Suprapubic skin (tissue), 4 donors: ENCODE results near the gene MYO10. TPM values are rescaled to one million over a fixed set of nuclear protein-coding genes. Genes with fewer than 3 reads are reported as not detected.

Source experiments
- DNase-seq, 2 donors: peaks; one replicate each; pipeline ENCODE4 v3.0.0-alpha.2; 2019; ENCODE audit warnings: low spot score in 2 of 2
- H3K27ac ChIP-seq: fragments of 200-600 bp; sonication (generic); one replicate; pipeline ENCODE4 v1.5.1; 2019
- H3K27me3 ChIP-seq: fragments of 200-600 bp; sonication (generic); one replicate; pipeline ENCODE4 v1.5.1; 2019
- H3K36me3 ChIP-seq: fragments of 200-600 bp; sonication (generic); one replicate; pipeline ENCODE4 v1.5.1; 2019
- H3K4me1 ChIP-seq: fragments of 200-600 bp; sonication (generic); one replicate; pipeline ENCODE4 v1.5.1; 2019
- H3K4me3 ChIP-seq: fragments of 200-600 bp; sonication (generic); one replicate; pipeline ENCODE4 v1.5.1; 2019; ENCODE audit warnings: mild to moderate bottlenecking
- H3K9me3 ChIP-seq: fragments of 200-600 bp; sonication (generic); one replicate; pipeline ENCODE4 v1.5.1; 2019
- EP300 ChIP-seq: sonication (generic); formaldehyde crosslinking; IDR thresholded peaks from one replicate; pipeline ENCODE4 v1.6.1; 2017; ENCODE audit warnings: antibody characterized with exemption
- POLR2A ChIP-seq, 2 donors: fragments of 450-650 bp; IDR thresholded peaks; one replicate each; pipeline ENCODE4 v1.6.1; 2017; ENCODE audit warnings: antibody characterized with exemption in 2 of 2, mild to moderate bottlenecking in 2 of 2, moderate library complexity in 2 of 2
- POLR2AphosphoS5 ChIP-seq, 3 donors: sonication (generic); formaldehyde crosslinking; IDR thresholded peaks; one replicate each; pipeline ENCODE4 v1.6.1; 2017; ENCODE audit warnings: antibody characterized with exemption in 3 of 3
- WGBS: methylation state at CpG from one replicate; pipeline ENCODE4 v1.1.5; 2018; 5-methylcytosine and 5-hydroxymethylcytosine counted together
- total RNA-seq, 4 donors: library from RNA; depleted of rRNA; stranded (reverse); fragments of >200 nt; gene quantifications; one replicate each; pipeline ENCODE4 v1.1.0, GENCODE V29; 2016
- TF ChIP-seq, protein P1 (sequence below), 2 donors: fragments of 200-600 bp in 1 of 2; fragments of 450-650 bp in 1 of 2; sonication (generic) in 1 of 2; IDR thresholded peaks; one replicate each; pipeline ENCODE4 v1.5.1; 2016 to 2019; ENCODE audit warnings: antibody characterized with exemption in 2 of 2, mild to moderate bottlenecking in 1 of 2, moderate library complexity in 1 of 2

The MYO10 gene
- total RNA-seq, 4 donors from 2014 or later: 37.7 to 109 (median 64.6) TPM

DNA sequence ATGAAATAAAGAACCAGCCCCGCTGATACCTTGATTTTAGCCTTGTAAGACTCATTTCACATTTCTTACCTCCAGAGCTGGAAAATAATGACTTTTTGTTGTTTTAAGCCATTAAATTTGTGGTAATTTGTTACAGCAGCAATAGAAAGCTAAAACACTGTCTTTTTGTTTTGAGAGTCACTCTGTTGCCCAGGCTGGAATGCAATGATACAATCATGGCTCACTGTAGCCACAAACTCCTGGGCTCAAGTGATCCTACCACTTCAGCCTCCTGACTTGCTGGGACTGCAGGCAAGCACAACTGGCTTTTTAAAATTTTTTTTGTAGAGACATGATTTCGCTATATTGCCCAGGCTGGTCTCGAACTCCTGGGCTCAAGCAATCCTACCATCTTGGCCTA is 34.7 kb upstream of the MYO10 start:
- Histone ChIP-seq H3K27me3 (no peaks in the 10 kb centered on the region), H3K36me3 (no peaks in the 10 kb centered on the region), H3K4me1 (no peaks in the 10 kb centered on the region), H3K9me3 (no peaks in the 10 kb centered on the region), H3K4me3 (no peak overlapping the region), H3K27ac (no peak overlapping the region)
- DNase-seq: no peak
- WGBS: 97% methylated on average over 3 of the region's 3 CpGs
- no peak for TF ChIP-seq POLR2AphosphoS5 (IDR thresholded peaks at IDR 0.05)
- no peak for TF ChIP-seq POLR2A (IDR thresholded peaks at IDR 0.05)
- no peak for TF ChIP-seq EP300
- TF ChIP-seq, protein P1, sequence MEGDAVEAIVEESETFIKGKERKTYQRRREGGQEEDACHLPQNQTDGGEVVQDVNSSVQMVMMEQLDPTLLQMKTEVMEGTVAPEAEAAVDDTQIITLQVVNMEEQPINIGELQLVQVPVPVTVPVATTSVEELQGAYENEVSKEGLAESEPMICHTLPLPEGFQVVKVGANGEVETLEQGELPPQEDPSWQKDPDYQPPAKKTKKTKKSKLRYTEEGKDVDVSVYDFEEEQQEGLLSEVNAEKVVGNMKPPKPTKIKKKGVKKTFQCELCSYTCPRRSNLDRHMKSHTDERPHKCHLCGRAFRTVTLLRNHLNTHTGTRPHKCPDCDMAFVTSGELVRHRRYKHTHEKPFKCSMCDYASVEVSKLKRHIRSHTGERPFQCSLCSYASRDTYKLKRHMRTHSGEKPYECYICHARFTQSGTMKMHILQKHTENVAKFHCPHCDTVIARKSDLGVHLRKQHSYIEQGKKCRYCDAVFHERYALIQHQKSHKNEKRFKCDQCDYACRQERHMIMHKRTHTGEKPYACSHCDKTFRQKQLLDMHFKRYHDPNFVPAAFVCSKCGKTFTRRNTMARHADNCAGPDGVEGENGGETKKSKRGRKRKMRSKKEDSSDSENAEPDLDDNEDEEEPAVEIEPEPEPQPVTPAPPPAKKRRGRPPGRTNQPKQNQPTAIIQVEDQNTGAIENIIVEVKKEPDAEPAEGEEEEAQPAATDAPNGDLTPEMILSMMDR (IDR thresholded peaks at IDR 0.05): no peak

DNA sequence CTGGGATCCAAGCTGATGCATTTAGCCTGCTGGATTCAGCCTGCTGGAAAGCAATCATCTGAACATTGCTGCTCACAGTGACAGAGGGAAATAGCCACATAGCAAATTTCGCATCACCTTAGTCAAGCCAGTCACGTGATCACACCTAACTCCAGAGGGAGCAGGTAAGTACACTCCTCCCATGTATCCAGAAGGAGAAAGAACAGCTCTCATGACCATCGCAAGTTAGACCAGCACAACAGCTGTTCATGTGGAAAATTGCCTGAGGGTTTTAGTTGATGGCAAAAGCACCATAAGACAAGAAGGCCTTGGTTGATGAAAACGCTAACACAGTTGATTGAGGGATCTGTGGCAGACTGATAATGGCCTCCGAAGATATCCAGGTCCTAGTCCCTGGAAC is 34.2 kb upstream of the MYO10 start:
- Histone ChIP-seq H3K4me1 (no peaks in the 10 kb centered on the region), H3K27ac (no peak overlapping the region), H3K27me3 (no peaks in the 10 kb centered on the region), H3K36me3 (no peaks in the 10 kb centered on the region), H3K4me3 (no peak overlapping the region), H3K9me3 (no peaks in the 10 kb centered on the region)
- no peak for DNase-seq
- TF ChIP-seq, protein P1 (IDR thresholded peaks at IDR 0.05): no peak
- TF ChIP-seq POLR2A (IDR thresholded peaks at IDR 0.05) (no peak), POLR2AphosphoS5 (IDR thresholded peaks at IDR 0.05) (no peak), EP300 (no peak)
- 77% methylated on average over 5 of the region's 5 CpGs for WGBS

DNA sequence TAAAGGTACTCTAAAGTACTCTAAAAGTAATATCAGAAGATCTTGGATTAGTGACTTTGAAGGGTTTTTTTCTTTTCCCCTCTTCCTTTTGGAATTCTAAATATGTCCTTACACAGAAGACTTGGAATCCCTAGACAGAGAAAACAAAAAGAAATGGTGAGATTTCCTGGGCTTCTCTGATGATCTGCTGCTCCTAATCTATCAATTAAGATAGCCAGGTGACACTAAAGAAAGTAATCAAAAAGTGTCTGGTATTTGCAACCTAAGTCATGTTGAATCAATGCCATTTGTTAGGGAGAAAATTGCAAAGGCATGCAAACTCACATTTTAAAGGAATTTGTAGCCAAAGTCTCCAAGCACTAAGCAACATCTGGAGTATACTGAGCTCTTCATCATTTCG is 29.5 kb upstream of the MYO10 start:
- H3K36me3 ChIP-seq: no peaks in the 10 kb centered on the region
- no peak overlapping the region for H3K4me3 ChIP-seq
- no peak overlapping the region for H3K27ac ChIP-seq
- H3K4me1 ChIP-seq: no peaks in the 10 kb centered on the region
- WGBS: 19% methylated on average over 1 of the region's 1 CpG
- TF ChIP-seq, protein P1 (IDR thresholded peaks at IDR 0.05): no peak
- no peak for TF ChIP-seq EP300
- no peaks in the 10 kb centered on the region for H3K27me3 ChIP-seq
- no peaks in the 10 kb centered on the region for H3K9me3 ChIP-seq
- DNase-seq: no peak

DNA sequence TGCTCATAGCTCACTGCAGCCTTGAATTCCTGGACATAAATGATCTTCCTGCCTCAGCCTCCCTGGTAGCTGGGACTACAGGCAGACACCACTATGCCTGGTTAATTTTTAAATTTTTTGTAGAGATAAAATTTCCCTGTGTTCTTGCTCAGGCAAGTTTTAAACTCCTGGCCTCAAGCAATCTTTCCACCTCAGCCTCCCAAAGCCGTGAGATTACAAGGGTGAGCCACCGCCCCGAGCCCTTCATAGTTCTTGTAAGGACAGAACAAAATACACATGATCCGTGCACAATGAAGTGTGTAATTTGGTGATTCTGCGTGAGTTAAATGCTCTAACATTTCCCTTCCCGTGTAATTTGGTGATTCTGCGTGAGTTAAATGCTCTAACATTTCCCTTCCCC is 27.7 kb upstream of the MYO10 start:
- H3K4me1 ChIP-seq: no peaks in the 10 kb centered on the region
- no peak overlapping the region for H3K27ac ChIP-seq
- H3K4me3 ChIP-seq: no peak overlapping the region
- WGBS: 64% methylated on average over 7 of the region's 7 CpGs
- no peaks in the 10 kb centered on the region for H3K36me3 ChIP-seq
- H3K27me3 ChIP-seq: no peaks in the 10 kb centered on the region
- H3K9me3 ChIP-seq: no peaks in the 10 kb centered on the region
- peak in 1 of 2 donors; percentile 15 for DNase-seq
- TF ChIP-seq, protein P1 (IDR thresholded peaks at IDR 0.05): no peak
- TF ChIP-seq EP300 (no peak), POLR2A (IDR thresholded peaks at IDR 0.05) (no peak), POLR2AphosphoS5 (IDR thresholded peaks at IDR 0.05) (no peak)

DNA sequence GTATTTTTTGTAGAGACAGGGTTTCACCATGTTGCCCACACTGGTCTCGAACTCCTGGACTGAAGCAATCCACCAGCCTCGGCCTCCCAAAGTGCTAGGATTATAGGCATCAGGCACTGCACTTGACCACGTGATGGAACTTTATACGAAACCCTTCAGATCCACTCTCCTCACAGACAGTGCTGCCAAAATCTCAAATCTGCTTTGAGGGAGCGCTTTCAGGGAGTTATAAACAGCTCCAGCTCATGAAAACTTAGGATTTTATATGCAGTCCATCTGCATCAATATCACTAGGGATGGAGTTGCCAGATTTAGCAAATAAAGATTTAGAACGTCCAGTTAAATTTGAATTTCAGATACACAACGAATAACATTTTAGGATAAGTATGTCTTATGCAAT is 25.0 kb upstream of the MYO10 start:
- H3K9me3 ChIP-seq: no peaks in the 10 kb centered on the region
- H3K4me1 ChIP-seq: no peaks in the 10 kb centered on the region
- no peaks in the 10 kb centered on the region for H3K27me3 ChIP-seq
- 94% methylated on average over 7 of the region's 7 CpGs for WGBS
- DNase-seq: no peak
- H3K27ac ChIP-seq: no peak overlapping the region
- H3K36me3 ChIP-seq: no peaks in the 10 kb centered on the region
- H3K4me3 ChIP-seq: no peak overlapping the region
- TF ChIP-seq, protein P1 (IDR thresholded peaks at IDR 0.05): no peak
